Fibroblast of the aortic adventitia (primary cell): ENCODE results near the gene ABHD12. TPM values are rescaled to one million over a fixed set of nuclear protein-coding genes. Genes with fewer than 3 reads are reported as not detected.
"Not testable (repeated sequence)": the region's sequence is repeated elsewhere in the genome, so short reads cannot be mapped to it uniquely, and the experiment has no call there.

Experiments
- DNase-seq: peaks from one replicate; pipeline ENCODE4 v3.0.0-alpha.2; 2010; ENCODE audit warnings: low read depth
- H3K4me3 ChIP-seq: 2 replicates; pipeline ENCODE4 v1.5.1; 2011; ENCODE audit warnings: low read depth, mild to moderate bottlenecking, control low read depth, low read length, moderate library complexity
- total RNA-seq: library from RNA; depleted of rRNA; stranded (reverse); fragments of >200 nt; gene quantifications from 2 replicates; pipeline ENCODE4 v1.2.3, GENCODE V29; 2012; ENCODE audit warnings: low replicate concordance
- TF ChIP-seq, protein P1 (sequence below): IDR thresholded peaks from 2 replicates; pipeline ENCODE4 v1.5.1; 2011; ENCODE audit warnings: mild to moderate bottlenecking, low read length, control low read depth, inconsistent platforms; ENCODE audit not compliant: insufficient read depth

ABHD12 gene
- total RNA-seq, 1 donor, result 25.9 TPM

- no peak for DNase-seq
- H3K4me3 ChIP-seq, result no peak overlapping the region
- TF ChIP-seq, protein P1, sequence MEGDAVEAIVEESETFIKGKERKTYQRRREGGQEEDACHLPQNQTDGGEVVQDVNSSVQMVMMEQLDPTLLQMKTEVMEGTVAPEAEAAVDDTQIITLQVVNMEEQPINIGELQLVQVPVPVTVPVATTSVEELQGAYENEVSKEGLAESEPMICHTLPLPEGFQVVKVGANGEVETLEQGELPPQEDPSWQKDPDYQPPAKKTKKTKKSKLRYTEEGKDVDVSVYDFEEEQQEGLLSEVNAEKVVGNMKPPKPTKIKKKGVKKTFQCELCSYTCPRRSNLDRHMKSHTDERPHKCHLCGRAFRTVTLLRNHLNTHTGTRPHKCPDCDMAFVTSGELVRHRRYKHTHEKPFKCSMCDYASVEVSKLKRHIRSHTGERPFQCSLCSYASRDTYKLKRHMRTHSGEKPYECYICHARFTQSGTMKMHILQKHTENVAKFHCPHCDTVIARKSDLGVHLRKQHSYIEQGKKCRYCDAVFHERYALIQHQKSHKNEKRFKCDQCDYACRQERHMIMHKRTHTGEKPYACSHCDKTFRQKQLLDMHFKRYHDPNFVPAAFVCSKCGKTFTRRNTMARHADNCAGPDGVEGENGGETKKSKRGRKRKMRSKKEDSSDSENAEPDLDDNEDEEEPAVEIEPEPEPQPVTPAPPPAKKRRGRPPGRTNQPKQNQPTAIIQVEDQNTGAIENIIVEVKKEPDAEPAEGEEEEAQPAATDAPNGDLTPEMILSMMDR, result no peak
Measured at GRCh38 chr20:25338112-25339023, 52.3 kb downstream of the ABHD12 start.

DNA sequence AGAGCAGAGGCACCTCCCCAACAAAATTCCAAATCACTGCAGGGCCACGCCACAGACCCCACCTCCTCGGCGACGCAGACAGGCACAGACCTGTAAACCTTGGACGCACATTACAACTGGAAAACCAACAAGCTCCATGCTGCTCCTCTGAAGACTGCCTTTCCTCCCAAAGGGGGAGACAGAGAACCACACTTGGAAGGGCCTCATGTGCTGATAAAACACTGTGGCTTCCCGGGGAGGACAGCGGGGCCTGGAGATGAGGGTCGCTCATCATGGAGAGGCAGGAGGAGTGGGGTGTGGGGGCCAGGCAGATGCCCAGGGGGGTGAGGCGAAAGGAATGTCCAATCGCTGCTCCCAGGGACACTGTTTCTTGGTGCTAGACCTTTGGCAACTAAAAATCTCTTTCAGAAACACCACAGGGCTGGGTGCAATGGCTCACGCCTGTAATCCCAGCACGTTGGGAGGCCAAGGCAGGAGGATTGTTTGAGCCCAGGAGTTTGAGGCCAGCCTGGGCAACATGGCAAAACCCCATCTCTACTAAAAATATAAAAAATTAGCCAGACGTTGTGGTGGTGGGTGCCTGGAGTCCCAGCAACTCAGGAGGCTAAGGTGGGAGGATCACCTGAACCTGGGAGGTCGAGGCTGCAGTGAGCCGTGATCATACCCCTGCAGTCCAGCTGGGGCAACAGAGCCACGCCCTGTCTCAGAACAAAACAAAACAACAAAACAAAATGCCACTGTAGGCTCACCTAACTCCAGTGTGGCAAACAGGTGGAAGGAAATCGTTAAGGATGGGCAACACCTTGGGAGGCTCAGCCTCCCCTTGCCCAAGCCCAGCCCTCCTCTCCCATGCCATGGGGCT, 53.8 kb downstream of the ABHD12 start:
- TF ChIP-seq, protein P1, result peak; percentile 47
- DNase-seq, result peak; percentile 27
- H3K4me3 ChIP-seq, result no peak overlapping the region

DNA sequence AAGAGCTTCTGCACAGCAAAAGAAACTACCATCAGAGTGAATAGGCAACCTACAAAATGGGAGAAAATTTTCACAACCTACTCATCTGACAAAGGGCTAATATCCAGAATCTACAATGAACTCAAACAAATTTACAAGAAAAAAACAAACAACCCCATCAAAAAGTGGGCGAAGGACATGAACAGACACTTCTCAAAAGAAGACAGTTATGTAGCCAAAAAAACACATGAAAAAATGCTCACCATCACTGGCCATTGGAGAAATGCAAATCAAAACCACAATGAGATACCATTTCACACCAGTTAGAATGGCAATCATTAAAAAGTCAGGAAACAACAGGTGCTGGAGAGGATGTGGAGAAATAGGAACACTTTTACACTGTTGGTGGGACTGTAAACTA, 55.7 kb downstream of the ABHD12 start:
- H3K4me3 ChIP-seq, DNase-seq: not testable (repeated sequence)

GRCh38 chr20:25328954-25329498, 61.6 kb downstream of the ABHD12 start:
- no peak for DNase-seq
- H3K4me3 ChIP-seq, result no peak overlapping the region
- TF ChIP-seq, protein P1, result no peak

GRCh38 chr20:25327521-25328235, 63.0 kb downstream of the ABHD12 start:
- TF ChIP-seq, protein P1, result no peak

DNA sequence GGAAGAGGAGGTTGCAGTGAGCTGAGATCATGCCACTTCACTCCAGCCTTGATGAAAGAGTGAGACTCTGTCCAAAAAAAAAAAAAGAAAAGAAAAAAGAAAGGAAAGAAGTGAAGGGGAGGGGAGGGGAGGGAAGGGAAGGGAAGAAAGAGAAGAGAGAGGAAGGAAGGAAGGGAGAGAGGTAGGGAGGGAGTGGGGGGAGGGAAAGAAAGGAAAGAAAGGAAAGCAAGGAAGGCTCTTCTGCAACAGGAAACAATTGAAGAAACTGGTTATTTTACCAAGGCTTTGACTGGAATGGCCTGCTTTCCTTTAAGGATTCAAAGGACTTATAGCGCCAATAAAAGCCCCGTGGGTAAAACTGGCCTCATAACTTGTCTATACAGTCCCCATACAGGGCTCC, 64.6 kb downstream of the ABHD12 start:
- DNase-seq, result no peak
- no peak overlapping the region for H3K4me3 ChIP-seq
- TF ChIP-seq, protein P1, result no peak

More at GRCh38 chr20:25327521-25328235, 63.0 kb downstream of the ABHD12 start:
- DNase-seq, result no peak
- no peak overlapping the region for H3K4me3 ChIP-seq
